ENCODE measurements around the gene MECR.
"Not testable (repeated sequence)": the region's sequence is repeated elsewhere in the genome, so short reads cannot be mapped to it uniquely, and the experiment has no call there.

The MECR gene

GRCh38 chr1:29166291-29166878 is 64.3 kb downstream of the MECR start:
- DNase-seq, result no peak

- DNase-seq, result no peak
Measured at GRCh38 chr1:29164588-29164987, 66.1 kb downstream of the MECR start.

- no peak for DNase-seq
Measured at GRCh38 chr1:29162476-29163138, 68.1 kb downstream of the MECR start.

GRCh38 chr1:29162025-29162424 is 68.7 kb downstream of the MECR start:
- DNase-seq, result peak; percentile 10

GRCh38 chr1:29159773-29160172 is 71.0 kb downstream of the MECR start:
- DNase-seq, result no peak

GRCh38 chr1:29157269-29157601 is 73.5 kb downstream of the MECR start:
- no peak for DNase-seq

- DNase-seq, result no peak
Measured at GRCh38 chr1:29156543-29157268, 74.0 kb downstream of the MECR start.

- DNase-seq, result no peak
Measured at GRCh38 chr1:29152046-29152805, 78.5 kb downstream of the MECR start.

GRCh38 chr1:29150346-29150745 is 80.4 kb downstream of the MECR start:
- DNase-seq, result not testable (repeated sequence)

- no peak for DNase-seq
Measured at GRCh38 chr1:29148656-29149491, 81.9 kb downstream of the MECR start.

GRCh38 chr1:29145739-29146437 is 84.8 kb downstream of the MECR start:
- DNase-seq, result no peak

GRCh38 chr1:29144178-29144577 is 86.6 kb downstream of the MECR start:
- no peak for DNase-seq

- no peak for DNase-seq
Measured at GRCh38 chr1:29142714-29143113, 88.0 kb downstream of the MECR start.

All from NCI-H146 (cell line).